CD4-positive, alpha-beta T cell treated with Interleukin-21 for 1 hour (primary cell): Measurements from ENCODE around the gene DTX3L.
"Not testable (repeated sequence)": the region's sequence is repeated elsewhere in the genome, so short reads cannot be mapped to it uniquely, and the experiment has no call there.

Experiments
- DNase-seq: peaks from one replicate; pipeline ENCODE4 v3.0.0-alpha.2; 2020

DTX3L gene

GRCh38 chr3:122562923-122563716, 1.0 kb upstream of the DTX3L start:
- no peak for DNase-seq

- DNase-seq: peak; percentile 23
Observed at GRCh38 chr3:122563717-122564025, 467 bp upstream of the DTX3L start.

GRCh38 chr3:122568131-122568530, 4.0 kb downstream of the DTX3L start:
- DNase-seq: not testable (repeated sequence)

- no peak for DNase-seq
Observed at GRCh38 chr3:122568755-122569154, 4.6 kb downstream of the DTX3L start.

GRCh38 chr3:122572940-122573412, 8.8 kb downstream of the DTX3L start:
- DNase-seq: peak; percentile 52

DNA sequence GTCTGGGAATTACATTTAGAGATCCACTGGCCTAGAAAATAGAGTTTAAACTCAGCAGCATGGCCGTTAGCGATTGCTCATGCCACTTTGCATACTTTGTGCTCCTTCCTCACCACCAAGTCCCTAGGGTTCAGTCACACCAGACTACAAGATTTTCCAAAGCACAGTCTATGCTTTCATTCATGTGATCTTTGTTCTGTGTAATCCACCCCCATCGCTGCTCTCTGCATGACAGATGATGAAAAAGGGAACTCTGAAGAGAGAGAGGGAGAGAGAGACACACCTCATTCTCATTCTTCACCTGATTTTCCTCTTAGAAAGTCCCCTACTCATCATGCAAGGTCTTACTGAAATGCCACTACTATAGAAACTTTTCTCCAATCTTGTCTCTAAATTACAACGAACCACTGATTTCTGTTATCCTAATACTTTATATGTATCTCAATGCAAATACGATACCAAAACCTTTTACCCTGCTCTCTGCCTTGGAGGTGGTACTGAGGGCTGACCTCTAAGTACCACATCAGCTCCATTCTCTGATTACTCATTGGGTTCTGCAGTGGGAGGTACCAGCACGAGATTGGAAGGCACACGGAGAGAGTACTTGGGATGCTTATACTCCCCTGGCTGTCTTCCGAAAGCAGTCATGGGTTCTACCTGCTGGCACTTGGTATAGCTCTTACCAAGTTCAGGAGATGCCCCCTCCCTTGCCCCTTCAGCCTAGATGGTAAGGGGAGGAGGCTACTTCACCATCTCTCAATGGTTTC, 12.2 kb downstream of the DTX3L start:
- no peak for DNase-seq

DNA sequence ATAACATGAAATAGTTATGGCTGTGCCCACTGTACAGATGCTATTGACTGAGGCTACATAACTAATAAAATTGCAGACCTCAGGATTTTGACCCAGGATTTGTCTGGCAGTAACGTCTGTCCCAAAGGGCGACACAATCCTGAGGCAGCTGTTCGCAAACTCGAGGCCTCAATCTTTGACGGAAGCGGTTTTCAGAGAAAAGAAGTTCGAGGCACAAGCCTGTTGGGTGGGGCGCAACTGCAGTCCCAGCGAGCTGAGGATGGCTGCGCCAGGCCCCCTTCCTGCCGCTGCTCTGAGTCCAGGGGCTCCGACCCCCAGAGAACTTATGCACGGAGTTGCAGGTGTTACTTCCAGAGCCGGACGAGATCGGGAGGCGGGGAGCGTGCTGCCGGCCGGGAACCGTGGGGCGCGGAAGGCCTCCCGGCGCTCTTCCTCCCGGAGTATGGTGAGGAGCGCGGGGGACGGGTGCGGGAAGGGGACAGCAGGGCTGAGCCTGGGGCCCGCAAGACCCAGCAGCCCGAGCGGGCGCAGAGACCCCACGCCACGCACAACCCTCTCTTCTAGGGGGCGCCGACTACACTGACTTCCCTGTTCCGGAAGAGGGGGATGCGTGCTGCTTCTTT, 13.4 kb downstream of the DTX3L start, which contains the start of gene PARP15:
PARP15 (plus strand) TSS at position 242 of the 623 bp plus-strand sequence; CDS start at position 260, 18 bp downstream.
- DNase-seq: peak; percentile 57

- DNase-seq: no peak
Observed at GRCh38 chr3:122578069-122578740, 14.1 kb downstream of the DTX3L start.

GRCh38 chr3:122580470-122580869, 16.3 kb downstream of the DTX3L start:
- no peak for DNase-seq

DNA sequence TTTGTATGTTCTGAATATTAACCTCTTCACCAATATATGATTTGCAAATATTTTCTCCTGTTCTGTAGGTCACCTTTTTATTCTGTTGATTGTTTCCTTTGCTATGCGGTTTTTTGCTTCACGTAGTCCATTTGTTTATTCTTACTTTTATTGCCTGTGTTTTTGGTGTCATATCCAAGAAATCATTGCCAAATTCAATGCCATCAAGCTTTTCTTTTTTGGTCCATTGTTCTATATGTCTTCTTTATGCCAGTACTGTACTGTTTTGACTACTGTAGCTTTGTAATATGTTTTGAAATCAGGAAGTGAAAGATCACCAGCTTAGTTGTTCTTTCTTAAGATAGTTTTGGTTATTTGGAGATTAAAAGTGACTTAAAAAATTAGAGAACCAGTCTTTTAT, 17.5 kb downstream of the DTX3L start:
- no peak for DNase-seq

- no peak for DNase-seq
Observed at GRCh38 chr3:122582390-122582789, 18.3 kb downstream of the DTX3L start.

- no peak for DNase-seq
Observed at GRCh38 chr3:122586098-122586497, 22.0 kb downstream of the DTX3L start.

GRCh38 chr3:122586773-122587485, 22.8 kb downstream of the DTX3L start:
- no peak for DNase-seq

GRCh38 chr3:122587572-122587971, 23.4 kb downstream of the DTX3L start:
- no peak for DNase-seq

DNA sequence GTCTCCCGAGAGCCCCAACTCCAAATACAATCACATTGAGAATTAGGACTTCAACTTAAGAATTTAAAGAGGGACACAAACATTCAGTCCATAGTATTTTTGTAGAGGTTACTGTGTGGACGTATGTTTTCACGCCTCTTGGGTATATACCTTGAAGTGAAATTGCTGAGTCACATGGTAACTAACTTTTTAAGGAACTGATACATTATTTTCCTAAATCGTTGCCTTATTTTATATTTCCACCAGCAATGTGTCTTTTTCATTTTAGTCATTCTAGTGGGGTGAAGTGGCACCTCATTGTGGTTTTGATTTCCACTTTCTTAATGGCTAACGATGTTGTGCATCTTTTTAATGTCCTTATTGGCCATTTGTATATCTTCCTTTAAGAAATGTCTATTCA, 25.2 kb downstream of the DTX3L start:
- DNase-seq: no peak

DNA sequence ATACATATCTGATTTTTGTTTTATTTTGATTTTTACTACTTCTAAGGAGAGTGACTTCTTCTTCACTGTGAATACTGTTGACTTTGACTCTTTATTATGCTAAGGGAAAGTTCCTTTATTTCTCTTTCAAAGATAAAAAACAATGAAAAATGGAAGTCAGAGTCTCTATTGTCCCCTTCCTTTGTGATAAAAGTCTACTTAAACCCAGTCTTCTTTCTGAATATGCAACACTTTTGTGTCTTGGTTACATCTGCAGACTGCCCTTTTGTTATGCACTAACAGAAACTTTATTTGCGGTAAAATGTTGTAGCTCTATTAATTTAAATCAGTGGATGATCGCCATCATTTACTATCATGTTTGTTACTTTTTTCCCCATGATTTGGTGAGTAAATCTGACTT, 26.5 kb downstream of the DTX3L start:
- no peak for DNase-seq

GRCh38 chr3:122594025-122594424, 29.9 kb downstream of the DTX3L start:
- no peak for DNase-seq

GRCh38 chr3:122598151-122598550, 34.0 kb downstream of the DTX3L start:
- no peak for DNase-seq

GRCh38 chr3:122598556-122598955, 34.4 kb downstream of the DTX3L start:
- DNase-seq: no peak

GRCh38 chr3:122602011-122602710, 38.0 kb downstream of the DTX3L start:
- DNase-seq: no peak

DNA sequence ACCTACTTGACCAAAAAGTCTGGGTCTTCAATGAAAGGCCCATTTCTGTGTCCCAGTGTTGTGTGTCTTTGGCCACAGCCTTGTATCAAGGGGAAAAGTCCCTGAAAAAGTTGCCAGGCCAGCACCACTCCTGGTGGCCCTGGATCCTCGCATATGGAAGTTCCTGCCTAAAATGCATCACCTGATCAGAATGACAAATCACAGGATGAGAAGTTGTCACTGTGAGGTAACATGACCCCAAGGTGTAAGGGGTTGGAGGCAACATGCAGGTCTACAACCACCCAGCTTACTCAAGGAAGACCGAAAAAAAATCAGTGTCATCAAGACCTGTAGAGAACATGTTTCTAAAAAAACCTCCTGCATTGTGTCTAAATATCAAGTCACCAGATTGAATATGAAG, 38.9 kb downstream of the DTX3L start:
- no peak for DNase-seq

DNA sequence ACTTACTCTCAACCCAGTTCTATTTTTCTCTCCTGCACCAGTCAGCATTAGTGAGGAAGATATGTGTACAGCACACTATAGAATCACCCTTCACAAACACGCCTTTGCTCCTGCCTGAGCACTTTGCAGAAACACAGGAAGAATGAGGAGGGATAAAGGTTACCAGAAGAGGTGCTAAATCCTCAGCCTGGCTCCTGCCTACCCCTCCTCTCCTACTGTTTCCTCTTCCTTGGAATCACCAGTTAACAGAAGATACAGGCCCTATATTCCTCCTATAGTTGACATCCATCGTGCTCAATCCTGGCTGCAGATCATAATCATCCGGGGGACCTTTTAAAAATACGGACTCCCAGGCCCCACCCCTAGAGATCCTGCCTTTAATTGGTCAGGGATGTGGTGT, 42.2 kb downstream of the DTX3L start:
- no peak for DNase-seq
